GM18508 (cell line): Measurements from ENCODE around the gene GIGYF1.
"Not testable (repeated sequence)": the region's sequence is repeated elsewhere in the genome, so short reads cannot be mapped to it uniquely, and the experiment has no call there.

Experiments
- ATAC-seq: cut with Tn5 transposase; IDR thresholded peaks from one replicate; pipeline ENCODE4 v1.9.1; 2021; ENCODE audit warnings: moderate number of reproducible peaks; ENCODE audit not compliant: insufficient read depth, unreplicated experiment

Gene GIGYF1

DNA sequence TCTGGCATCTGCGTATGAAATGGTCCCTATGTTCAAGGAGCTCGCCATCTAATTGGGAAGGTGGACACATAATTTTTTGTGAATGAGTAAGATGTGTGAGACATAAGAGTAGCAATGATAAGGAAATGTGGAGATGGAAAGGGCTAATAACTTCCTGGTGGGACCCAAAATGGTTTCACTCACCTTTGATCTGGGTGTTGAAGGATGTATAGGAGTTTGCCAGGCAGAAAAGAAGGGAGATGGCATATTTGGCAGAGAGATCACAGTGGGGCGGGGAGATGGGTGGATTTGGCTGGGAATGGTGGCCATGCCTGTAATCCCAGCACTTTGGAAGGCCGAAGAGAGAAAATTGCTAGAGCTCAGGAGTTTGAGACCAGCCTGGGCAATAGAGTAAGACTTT lies 16.4 kb upstream of the GIGYF1 start:
- no peak for ATAC-seq

DNA sequence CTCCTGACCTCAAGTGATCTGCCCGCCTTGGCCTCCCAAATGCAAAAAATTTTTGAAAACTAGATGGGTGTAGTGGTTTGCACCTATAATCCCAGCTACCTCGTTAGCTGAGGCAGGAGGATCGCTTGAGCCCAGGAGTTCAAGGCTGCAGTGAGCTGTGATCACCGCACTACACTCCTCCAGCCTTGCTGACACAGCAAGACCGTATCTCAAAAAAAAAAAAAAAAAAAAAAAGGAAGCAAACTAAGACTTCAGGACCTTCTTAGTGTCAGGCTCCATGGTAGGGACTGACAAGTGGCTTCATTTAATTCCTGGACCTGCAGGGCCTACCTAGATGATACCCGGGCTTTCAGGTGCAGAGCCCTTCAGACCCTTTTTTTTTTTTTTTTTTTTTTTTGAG lies 14.3 kb upstream of the GIGYF1 start:
- ATAC-seq, result no peak

DNA sequence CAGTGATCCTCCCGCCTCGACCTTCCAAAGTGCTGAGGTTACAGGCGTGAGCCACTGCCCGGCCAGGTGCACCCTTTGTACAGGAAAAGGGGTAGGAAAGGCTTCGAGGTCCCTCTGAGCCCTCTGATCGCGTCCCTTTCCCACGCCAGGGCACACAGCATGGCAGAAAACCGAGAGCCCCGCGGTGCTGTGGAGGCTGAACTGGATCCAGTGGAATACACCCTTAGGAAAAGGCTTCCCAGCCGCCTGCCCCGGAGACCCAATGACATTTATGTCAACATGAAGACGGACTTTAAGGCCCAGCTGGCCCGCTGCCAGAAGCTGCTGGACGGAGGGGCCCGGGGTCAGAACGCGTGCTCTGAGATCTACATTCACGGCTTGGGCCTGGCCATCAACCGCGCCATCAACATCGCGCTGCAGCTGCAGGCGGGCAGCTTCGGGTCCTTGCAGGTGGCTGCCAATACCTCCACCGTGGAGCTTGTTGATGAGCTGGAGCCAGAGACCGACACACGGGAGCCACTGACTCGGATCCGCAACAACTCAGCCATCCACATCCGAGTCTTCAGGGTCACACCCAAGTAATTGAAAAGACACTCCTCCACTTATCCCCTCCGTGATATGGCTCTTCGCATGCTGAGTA lies 12.7 kb upstream of the GIGYF1 start:
- ATAC-seq, result no peak

DNA sequence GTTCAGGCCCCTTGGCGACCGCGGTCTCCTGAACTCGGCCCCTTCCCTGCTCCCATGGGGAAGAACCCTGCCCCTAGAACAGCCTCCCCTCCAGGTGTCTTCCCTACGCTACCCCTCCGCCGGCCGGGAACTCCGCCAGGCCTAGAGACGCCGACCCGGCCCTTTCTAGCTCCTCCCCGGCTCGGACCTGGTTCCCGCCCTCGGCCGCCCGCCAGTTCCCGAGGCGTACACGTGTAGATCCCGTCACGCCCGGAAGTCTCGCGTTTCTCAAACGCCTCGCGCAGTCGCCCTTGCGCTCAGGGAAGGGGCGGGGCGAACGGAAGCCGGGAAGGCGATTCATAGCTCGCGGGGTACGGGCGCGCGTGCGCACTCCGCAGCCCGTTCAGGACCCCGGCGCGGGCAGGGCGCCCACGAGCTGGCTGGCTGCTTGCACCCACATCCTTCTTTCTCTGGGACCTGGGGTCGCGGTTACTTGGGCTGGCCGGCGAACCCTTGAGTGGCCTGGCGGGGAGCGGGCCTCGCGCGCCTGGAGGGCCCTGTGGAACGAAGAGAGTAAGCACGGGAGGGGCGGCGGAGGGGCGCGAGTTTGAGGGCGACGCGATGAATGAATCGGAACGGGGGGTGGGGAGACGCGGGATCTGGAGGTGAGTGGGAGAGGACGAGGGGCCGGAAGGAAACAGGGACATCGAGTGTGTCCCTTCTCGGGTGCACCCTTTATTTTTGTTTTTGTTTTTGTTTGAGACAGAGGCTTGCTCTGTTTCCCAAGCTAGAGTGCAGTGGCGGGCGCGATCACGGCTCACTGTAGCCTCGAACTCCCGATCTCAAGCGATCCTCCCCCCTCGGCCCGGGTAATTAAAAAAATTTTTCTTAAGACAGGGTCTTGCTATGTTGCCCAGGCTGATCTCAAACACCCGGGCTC lies 12.0 kb upstream of the GIGYF1 start, which contains the start of gene POP7:
Gene POP7 (plus strand): TSS at position 369 of the 919 bp plus-strand sequence. CDS start 710 bp downstream, outside the sequence.
- ATAC-seq, result peak; percentile 47

DNA sequence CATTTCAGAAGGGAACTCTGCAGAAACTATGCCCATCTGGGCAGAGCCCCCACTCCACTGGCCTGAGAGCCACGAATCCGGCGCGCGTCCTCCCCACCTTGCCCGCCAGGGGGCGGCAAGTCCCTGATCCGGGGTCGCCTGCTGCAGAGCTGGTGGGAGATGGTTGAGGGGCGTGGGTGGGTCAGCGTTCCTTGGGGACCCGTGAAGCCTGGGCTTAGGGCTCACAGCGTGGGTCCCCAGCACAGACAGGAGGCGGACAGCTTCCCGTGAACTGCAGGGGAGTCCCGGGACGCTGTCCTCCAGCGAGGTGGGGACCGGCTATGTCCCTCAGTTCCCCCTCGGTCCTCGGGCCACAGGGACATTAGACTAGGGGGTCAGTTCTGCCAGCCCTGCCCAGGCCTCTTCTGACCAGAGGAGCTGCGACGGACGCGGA lies 11.3 kb upstream of the GIGYF1 start:
- ATAC-seq, result peak; percentile 43

DNA sequence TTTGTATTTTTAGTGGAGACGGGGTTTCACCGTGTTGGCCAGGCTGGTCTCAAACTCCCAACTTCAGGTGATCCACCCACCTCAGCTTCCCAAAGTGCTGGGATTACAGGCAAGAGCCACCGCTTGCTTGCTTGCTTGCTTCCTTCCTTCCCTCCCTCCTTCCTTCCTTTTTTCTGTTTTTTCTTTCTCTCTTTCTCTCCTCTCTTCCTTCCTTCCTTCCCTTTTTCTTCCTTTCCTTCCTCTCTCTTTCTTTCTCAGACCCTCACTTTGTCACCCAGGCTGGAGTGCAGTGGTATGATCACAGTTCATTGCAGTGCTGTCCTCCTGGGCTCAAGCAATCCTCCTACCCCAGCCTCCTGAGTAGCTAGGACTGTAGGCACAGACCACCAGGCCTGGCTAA lies 7.0 kb upstream of the GIGYF1 start:
- not testable (repeated sequence) for ATAC-seq

DNA sequence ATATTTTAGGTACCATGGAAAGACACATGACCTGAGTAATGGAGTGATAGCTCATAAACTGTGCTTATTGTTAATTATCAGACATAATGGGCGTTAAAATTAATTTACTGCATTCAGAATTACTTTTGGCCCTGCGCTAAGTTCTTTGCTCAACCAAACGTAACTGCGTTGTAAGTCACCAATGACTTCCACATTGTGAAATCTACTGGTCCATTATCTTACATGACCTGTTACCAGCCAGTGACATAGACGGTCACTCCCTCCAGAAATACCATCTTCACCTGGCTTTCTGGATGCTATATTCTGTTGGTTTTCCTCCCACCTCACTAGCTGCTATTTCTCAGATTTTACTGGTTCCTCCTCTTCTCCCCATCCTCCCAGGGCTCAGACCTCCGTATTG lies 5.0 kb upstream of the GIGYF1 start:
- no peak for ATAC-seq

DNA sequence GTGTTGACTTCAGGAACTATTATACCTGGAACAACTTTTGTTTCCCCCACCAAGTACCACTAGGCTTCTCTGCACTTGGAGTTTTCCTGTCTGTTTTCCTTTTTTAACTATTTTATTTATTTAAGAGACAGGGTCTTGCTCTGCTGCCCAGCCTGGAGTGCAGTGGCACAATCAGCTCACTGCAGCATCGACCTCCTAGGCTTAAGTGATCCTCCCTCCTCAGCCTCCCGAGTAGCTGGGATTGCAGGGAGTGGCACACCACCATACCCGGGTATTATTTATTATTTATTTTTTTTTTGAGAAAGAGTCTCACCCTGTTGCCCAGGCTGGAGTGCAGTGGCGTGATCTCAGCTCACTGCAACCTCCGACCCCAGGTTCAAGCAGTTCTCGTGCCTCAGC lies 2.1 kb upstream of the GIGYF1 start:
- no peak for ATAC-seq

DNA sequence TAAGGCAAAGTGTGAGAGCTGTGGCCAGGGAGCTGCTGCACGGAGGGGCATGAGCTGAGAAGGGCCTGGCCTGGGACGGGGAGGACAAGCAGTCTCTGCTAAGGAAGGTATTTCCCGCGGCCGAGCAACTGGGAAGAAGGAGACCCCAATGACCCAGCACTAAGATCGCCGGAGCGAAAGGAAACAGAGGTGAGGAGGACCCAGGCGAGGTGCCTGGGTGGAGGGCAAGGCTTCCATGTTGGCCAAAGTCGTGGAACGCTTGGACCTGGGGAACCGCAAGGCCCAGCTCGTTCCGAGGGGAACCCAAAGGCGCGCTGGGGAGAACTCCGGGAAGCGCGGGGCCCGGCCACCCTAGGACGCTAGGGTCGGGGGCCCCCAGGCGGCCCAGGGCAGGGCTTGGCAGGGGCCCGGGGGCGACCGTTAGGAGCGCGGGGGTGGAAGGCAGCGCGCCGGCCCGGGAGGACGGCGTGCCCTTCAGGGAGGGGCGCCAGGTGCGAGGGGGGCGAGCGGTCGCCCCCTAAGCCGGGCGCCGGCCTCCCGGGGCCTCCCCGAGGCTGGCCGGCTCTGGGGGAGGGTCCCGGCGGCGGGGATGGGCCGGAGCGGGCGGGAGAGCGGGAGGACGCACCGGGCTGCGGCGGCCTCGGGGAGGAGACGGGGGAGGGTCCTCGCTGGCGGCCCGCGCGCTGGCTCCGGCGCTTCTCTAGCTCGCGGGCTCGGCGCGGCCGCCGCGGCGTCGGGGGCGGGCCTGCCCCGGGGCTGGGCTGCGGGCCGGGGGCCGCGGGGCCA lies 545 bp downstream of the GIGYF1 start:
- no peak for ATAC-seq

DNA sequence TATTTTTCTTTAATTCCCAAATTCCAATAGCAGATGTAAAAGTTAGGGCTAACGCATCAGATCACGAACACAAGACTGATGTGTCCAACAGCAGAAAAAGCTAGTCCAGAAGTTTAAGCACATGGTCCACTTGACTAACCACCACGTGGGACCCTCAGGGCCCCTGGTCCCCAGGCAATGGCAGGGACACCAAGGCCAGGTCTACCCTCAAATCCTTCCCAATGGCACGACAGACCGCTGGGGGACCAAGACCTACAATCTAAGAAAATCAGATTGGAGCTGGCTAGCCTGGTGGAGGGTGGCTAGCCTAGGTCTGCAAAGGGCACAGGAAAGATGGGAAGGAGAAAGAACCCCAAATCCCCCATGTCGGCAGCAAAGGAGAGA lies 1.5 kb downstream of the GIGYF1 start:
- no peak for ATAC-seq

DNA sequence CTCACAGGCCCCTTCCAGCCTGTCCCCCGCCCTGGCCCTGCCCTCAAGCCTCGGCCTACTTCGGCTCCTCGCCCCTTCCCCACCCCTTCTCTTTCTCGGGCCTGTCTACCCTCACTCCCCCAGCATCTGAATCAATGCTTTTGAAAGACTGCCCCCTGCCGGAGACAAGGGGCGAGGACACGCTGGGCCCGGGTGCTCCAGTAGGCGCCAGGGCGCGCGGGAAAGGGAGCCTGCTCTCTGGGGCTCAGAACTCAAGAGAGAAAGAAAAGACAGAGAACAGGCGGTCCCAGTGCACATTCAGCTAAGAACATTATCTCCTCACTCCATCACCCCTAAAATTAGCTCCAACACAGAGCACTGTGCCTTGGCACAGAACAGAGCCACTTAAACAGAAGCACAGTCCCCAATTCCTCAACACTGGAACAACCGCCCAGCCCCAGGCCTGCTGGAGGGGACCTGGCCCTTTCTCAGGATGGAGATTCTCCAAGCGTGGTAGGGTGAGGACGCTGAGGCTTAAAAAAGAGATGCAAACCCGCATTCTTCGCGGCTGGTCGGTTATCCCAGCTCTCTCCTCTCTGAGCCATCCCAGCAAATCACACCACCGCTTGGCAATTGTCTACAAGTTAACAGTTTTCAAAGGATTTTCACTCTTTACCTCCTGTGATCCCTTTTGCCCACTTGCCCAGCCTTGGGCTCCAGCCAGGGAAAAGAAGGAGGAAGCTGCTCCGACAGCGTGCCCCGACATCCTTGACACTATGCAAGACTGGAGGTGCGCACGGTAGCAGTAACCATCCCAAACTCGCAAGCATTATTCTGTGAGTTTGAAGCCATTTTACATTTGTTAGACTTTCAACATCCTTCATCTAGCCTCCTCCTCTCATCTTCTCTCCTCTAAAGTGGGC lies 2.1 kb downstream of the GIGYF1 start:
- ATAC-seq, result no peak

DNA sequence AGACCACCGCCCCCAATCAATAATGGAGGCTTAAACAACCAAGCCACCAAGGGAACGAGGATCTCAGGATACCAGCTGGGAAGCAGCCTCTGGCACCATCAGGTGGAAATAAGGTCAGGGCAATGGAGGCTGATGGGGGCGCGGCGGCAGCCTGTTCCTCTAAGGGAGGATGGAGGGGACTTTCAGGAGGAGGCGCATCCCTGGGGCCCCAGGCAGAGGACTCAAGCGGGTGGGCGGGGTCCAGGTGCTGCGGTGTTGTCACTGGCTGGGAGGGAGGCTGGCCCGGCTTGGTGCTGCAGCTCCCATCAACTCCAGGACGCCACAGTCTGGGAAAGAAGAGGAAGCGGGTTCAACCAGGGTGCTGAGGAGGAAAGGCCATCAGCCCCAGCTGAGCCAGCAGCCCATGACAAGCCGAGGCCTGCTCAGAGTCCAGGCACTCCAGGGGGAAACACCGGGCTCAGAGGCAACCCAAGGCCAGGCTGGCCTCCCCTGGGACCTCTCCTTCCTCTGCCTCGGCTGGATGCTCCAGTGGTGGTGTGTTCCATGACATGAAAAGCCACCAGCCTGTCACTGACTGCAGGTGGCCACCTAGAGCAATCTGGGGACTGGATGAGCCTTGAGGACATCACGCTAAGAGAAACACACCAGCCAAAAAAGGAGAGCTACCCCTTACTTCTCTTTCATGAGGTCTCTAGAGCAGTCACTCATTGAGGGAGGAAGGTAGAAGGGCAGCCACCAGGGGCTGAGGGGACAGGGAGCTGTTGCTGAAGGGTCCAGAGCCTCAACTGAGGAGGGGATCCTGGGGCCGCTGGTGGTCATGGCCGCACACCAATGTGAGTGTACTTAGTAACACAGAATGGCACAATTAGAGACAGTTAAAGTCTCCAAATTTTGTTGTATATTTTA lies 4.6 kb downstream of the GIGYF1 start:
- ATAC-seq, result no peak

DNA sequence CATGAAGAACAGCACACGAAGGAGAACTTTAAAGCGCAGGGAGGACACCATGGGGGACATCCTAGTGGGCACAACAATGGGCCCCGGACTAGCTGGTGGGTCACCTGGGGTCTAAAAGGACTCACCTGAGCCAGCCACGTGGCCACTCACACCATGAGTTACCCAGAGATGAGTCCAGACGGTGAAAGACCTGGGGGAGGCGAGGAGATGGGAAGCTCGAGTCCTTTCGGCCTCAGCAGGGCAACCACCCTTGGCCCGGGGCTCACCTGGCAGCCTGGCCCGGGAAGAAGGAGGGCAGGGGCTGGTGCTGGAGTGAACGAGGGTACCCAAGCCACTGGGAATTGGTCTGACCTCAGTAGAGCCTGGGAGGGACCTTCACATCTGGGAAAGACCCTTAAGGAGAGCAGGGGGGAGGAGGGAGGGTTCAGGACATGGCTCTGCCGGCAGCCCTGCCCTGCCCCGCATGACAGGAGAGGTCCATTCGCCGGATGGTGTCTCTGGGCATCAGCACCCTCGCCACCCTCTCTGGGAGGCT lies 5.7 kb downstream of the GIGYF1 start:
- ATAC-seq, result no peak

DNA sequence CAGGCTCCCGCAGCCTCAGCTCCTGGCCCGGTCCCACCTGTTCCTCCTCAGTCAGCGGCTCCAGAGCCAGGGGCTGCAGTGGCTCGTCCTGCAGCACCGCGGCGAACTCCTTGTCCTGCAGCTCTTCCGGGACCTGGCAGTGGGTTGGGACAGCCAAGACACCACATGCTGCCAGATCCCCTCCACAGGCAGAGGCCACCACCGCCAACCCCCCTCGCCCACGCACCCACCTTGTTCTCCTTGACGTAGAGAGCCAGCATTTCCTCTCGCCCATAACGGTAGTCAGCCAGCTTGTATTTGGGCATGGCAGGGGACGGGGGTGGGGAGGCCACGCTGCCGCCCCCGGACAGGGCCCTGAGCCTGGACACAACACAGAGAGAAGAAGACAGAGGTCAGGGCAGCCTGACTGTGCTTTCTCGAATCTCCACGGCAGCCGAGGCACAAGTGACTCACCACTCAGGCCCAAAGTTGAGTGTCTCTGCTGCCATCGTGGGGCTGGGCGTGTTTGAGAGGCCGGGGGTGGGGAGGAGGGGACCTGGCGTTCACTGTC lies 6.2 kb downstream of the GIGYF1 start:
- no peak for ATAC-seq

DNA sequence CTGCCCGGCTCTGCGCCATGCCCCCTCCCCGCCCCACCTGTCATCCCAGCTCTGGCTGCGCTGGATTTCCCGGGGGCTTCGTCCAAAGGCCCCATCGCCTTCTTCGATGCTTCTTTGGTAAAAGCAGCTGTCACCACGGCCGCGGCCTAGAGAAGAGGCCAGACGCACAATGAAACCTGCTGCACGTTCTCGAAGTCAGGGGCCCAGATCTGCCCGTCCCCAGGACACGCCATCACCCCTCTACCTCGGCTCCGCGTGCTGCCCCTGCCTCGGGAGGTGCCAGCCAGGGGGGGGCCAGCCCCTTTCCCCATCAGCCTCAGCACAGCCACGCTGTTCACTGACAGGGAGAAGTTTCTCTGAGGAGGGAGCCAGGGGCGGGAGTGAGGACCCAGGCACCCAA lies 6.8 kb downstream of the GIGYF1 start:
- ATAC-seq, result no peak

DNA sequence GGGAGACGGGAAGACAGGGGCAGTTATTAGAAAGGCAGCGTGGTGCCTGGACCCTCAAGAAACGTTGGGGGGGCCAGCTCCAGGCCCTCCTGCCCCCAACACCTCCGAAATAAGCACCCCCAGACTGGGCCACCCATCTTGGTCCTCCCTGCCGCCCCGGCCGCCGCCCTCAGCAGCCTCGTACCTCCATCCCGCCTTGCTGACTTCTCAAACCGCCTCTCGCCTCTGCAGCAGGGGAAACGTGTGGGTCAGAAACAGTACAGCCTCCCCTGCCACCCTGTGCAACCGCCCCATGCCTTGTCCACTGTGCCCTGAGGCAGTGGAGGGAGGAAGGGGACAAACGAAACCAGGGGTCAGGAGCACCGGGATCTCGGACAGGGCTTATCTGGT lies 7.2 kb downstream of the GIGYF1 start:
- no peak for ATAC-seq

DNA sequence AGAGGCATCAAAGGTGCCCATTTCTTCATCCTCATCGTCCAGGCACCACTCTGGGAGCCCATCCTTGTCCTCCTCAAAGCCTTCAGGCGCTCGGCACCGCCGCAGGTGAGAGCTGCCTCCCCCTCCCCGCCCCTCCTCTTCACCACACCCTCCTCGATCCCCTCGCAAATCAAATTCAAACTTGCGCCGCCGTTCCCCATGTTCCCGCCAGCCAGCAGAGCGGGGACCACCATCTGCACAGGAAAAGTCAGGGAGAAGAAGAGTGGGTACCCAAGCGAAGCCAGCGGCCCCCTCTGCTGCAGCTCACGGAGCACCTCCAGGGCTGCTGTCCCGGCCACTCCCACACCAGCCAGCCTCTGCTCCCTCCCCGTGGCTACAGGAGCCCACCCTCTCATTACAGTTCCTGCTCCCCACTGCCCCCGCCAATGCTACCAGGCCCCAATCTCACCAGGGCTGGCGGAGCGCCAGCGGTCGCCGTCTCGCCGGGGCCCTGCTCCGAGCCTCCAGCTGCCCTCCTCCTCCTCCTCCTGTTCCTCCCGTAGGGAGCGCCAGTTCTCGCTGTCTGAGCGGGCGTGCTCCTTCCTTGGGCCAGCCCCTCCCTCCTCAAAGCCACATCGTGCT lies 7.7 kb downstream of the GIGYF1 start:
- no peak for ATAC-seq

DNA sequence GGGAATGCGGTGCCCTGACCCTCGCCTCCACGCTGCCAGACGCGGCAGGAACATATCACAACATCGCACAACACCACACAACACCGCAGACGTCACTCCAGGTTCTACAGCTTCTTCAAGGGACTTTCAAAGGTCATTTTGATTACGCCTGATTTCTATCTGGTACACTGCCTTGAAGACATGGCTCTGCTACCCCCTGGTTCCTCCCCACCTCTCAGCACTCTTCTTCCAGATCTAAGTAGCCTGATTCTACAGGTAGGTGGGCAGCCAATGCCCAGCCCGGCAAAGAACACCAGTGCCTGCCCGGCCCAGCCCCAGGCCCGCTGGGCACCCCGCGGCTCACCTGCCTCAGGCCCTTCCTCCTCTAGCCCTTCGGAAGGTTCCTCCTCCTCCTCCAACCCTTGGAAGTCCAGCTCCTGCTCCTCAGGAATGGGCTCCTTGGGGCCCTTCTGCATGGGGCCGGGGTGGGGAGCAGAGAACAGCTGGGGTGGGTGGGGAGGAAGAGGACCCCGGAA lies 8.4 kb downstream of the GIGYF1 start:
- ATAC-seq, result no peak
